ENCODE measurements around the gene LTBR. TPM values are rescaled to one million over a fixed set of nuclear protein-coding genes. Genes with fewer than 3 reads are reported as not detected.

Gene LTBR
- total and polyA plus RNA-seq, 10 of the 15 experiments (the other 5 are each of a cell fraction or from before 2014, with no cell fraction given) = 0.24 to 0.44 TPM; not detected in 8

- POLR2A ChIA-PET = interaction anchor here (0.6 kb wide), 1 partner anchor 280 kb away, joined by 3 read pairs; no protein-coding TSS in a partner anchor
- in situ Hi-C loops (cut with MboI) = no loop called here
- TF ChIP-seq SUPT20H (IDR thresholded peaks at IDR 0.05; ENCODE audit: borderline replicate concordance, control insufficient read depth, low read depth, low read length) = no peak
- no peak for TF ChIP-seq NFYA (IDR thresholded peaks at IDR 0.05; ENCODE audit: borderline replicate concordance, low read depth, low read length)
- no peak for TF ChIP-seq RAD21 (IDR thresholded peaks at IDR 0.05; ENCODE audit: insufficient read depth, low read depth, low read length)
- no peak for TF ChIP-seq MTA2 (IDR thresholded peaks at IDR 0.05; ENCODE audit: low read depth)
- TF ChIP-seq ZNF687 (IDR thresholded peaks at IDR 0.05) = no peak
- no peak for TF ChIP-seq SIX5 (IDR thresholded peaks at IDR 0.05; ENCODE audit: low read depth, low read length, severe bottlenecking)
- no peak for TF ChIP-seq RAD51 (IDR thresholded peaks at IDR 0.05)
- no peak for TF ChIP-seq SMARCA5 (IDR thresholded peaks at IDR 0.05)
- no peak for TF ChIP-seq MLLT1 (IDR thresholded peaks at IDR 0.05)
- TF ChIP-seq SPI1 (IDR thresholded peaks at IDR 0.05; ENCODE audit: borderline replicate concordance, insufficient read depth, low read depth, low read length) = no peak
- TF ChIP-seq CEBPZ (IDR thresholded peaks at IDR 0.05; ENCODE audit: low read depth, low read length) = no peak
- TF ChIP-seq SKIL (IDR thresholded peaks at IDR 0.05; ENCODE audit: low read depth, poor library complexity, severe bottlenecking) = no peak
- no peak for TF ChIP-seq ASH2L (IDR thresholded peaks at IDR 0.05; ENCODE audit: borderline replicate concordance, low read depth)
Observed at GRCh38 chr12:6374786-6375160, 9.2 kb upstream of the LTBR start.

More at GRCh38 chr12:6374786-6375160, 9.2 kb upstream of the LTBR start:
- FAIRE-seq = no peak
- no peak overlapping the region for H2AFZ ChIP-seq (ENCODE audit: control insufficient read depth, low read depth, low read length)
- H3K4me3 ChIP-seq = no peak overlapping the region
- no peak for ATAC-seq
- intact Hi-C loops (cut with micrococcal nuclease; ENCODE audit: unreplicated experiment) = no loop called here
- H3K4me2 ChIP-seq (ENCODE audit: control insufficient read depth, insufficient read depth) = no peak overlapping the region
- no peaks in the 10 kb centered on the region for H3K79me2 ChIP-seq (ENCODE audit: control insufficient read depth, insufficient read depth, low read length)
- H3K9me3 ChIP-seq (replicated peaks; ENCODE audit: control insufficient read depth, insufficient read depth, low read length) = no peaks in the 10 kb centered on the region
- ChIA-PET RAD21 (ENCODE audit: unreplicated experiment) (no interaction called here), SMC1A (ENCODE audit: uncharacterized antibody, unreplicated experiment) (no interaction called here), CTCF (interaction anchor here (0.6 kb wide), 1 partner anchor 165 kb away, joined by 4 read pairs; no protein-coding TSS in a partner anchor)
- H3K27ac ChIP-seq (ENCODE audit: control insufficient read depth, insufficient read depth) = no peak overlapping the region
- H4K20me1 ChIP-seq (ENCODE audit: control insufficient read depth, insufficient read depth) = no peaks in the 10 kb centered on the region
- H3K9ac ChIP-seq (ENCODE audit: control insufficient read depth, insufficient read depth, low read length) = no peak overlapping the region
- no TSS peak for BruUV-seq (replicated peaks)
- no peaks in the 10 kb centered on the region for H3K4me1 ChIP-seq (ENCODE audit: control insufficient read depth, insufficient read depth, low read length)
- peaks cover 0 to 2% of the 10 kb centered on the region in 2 experiments; a peak in 2 of 4 replicates for H3K27me3 ChIP-seq (replicated peaks in 1 of 2; ENCODE audit: control insufficient read depth in 2 of 2, insufficient read depth in 2 of 2, low read length in 1 of 2)
- H3K36me3 ChIP-seq (ENCODE audit: control insufficient read depth in 2 of 2, insufficient read depth in 2 of 2, low read length in 1 of 2) = no peaks in the 10 kb centered on the region
- no peak for DNase-seq (ENCODE audit: low read depth, low spot score)
- 32% methylated on average over 6 of the region's 7 CpGs for WGBS (ENCODE audit: insufficient coverage, insufficient replicate concordance, low lambda C conversion rate, missing lambda C conversion rate)

Measured in GM12878 (cell line).